Activated T-helper 1 cell treated with Interleukin-2 at 50 U/mL for 16 hours (primary cell): ENCODE data around the gene ENTPD2.
"Not testable (repeated sequence)": the region's sequence is repeated elsewhere in the genome, so short reads cannot be mapped to it uniquely, and the experiment has no call there.

Experiments
- DNase-seq: peaks from one replicate; pipeline ENCODE4 v3.0.0-alpha.2; 2020; ENCODE audit warnings: low read depth

Gene ENTPD2

DNA sequence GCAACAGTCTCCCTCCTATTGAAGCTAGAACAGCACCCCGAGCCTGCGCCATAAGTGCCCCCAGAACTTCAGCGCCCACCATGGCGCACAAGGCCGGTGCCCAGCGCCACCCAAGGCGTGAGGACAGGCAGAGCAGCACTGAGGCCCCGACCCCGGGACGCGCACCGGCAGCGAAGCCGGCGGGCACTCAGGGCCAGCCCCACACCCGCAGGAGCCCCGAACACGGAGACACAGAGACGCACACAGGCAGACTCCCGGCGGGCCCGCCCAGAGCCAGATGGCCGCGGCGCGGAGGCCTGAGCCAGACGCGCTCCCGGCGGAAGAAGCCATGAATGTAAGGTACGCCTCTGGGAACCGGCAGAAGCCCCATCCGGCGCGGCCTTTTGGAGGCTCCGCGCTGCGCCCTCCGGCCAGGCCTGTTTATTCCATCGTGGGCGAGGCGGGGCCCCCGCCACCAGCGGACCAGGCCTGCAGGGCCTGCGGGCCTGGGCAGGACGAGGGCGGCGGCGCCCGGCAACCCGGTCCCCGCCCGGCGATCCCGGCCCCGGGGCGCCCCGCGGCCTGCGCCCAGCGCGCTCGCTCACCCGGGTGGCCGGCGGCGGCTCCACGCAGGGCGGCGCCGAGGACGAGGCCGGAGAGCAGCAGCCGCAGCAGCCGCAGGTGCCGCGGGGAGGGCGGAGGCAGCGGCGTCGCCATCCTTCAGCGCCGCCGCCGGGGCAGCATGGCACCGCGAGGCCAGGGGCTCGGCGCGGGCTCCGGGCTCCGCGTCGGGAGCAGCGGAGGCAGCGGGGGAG is 8.4 kb downstream of the ENTPD2 start:
- DNase-seq = no peak

DNA sequence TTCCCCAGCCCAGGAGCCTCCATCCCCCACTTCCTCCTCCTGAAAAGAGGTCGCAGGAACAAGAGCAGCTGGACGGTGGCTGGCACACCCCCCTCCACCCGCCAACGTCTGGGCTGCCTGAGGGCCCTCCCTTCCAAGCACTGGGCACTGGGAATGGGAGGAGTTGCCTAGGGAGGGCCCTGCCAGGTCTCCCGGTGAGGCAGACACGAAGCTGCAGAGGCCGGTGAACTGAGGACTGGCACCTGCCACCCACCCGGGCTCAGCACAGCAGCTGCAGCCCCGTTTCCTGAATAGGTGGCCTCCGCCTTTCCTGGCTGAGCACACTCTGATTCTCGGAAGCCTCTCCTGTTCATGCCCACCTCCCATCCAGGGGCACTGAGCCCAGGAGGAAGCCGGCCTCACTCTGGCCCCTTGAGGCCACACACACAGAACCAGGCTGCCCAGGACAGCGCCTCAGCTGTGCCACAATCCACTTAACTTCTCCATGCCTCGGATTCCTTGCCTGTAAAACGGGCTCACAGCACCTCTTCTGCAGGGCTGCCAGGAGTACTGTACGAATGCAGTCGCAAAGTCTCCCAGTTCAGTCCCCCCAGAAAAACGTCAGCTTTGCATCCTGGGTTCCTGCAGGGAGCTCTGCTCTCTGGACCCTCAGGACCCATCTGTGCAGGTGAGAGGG is 9.2 kb downstream of the ENTPD2 start:
- no peak for DNase-seq

DNA sequence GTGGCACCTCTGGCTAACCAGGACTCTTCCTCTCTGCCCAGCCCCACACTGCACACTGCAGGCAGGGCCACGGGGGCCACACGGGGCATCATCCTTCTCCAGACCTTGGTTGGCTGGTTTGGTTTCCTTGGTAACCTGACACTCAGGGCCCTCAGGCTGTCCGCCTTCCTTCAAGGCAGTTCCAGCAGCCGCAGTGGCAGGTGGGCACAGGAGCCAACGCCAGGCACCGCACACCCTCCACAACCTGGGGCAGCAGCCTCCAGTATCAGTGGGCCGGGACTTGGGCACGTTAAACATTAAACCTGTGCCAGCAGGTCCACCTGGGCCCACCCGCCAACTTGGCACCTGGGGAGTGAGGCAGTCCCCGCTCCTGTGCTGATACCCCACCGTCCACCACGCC is 9.8 kb downstream of the ENTPD2 start:
- DNase-seq = no peak

DNA sequence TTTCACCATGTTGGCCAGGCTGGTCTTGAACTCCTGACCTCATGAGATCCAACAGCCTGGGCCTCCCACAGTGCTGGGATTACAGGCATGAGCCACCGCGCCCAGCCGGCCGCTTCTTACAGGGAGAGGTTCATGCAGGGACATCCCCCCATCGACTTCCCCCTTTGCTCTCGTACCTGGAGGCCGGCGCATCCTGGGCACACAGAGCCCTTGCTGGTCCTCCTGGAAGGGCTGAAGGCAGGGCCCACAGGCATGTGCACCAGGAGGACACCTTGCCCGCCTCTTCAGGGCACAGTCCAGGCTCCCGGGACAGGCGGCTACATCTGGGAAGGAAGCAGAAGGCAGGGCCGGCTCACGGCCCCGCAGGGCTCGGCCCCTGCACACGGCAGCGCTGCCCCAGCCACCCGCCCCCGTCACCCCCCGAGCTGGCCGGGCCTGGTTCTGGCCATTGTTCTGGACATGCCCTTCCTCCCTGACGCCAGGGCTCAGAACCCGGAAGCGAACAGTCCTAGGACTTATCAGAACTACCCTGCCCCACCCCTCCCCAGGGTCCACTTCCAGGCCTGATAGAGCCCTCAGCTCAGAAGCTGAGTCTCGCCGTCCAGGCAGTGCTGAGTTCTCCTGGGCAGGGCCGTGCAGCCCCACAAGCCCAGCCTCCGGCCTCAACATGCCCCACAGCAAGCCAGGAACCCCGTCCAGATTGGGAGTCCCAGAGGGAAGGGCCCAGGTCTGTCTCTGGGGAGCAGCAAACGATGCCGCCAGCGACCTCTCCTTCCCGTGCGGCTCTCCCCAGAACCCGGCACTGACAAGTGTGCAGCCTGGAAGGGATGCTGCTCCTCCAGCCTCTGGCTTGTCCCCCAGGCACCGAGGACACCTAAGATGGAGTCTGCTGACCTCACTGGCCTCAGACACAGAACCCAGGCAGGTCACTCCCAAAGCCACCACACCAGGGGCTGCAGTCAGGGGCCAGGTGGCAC is 10.8 kb downstream of the ENTPD2 start:
- no peak for DNase-seq

DNA sequence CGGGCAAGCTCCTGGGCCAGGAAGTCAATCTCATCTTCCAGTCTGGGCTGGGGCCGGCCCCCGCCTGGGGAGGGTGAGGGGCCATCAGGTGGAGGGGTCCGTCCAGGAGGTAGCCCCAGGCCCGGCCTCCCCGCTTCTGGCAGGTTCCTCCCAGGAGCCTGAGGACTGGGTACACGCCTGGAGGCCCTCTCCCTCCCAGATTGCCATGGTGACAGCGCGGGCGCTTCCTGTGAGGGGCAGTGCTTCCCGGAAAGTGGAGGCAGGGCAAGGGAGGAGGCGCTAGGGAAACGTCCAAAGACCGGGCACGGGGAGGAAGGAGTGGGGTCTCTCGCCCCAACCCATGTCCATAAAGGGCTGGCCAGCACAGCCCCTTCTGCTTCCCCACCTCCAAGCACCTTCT is 12.7 kb downstream of the ENTPD2 start:
- no peak for DNase-seq

DNA sequence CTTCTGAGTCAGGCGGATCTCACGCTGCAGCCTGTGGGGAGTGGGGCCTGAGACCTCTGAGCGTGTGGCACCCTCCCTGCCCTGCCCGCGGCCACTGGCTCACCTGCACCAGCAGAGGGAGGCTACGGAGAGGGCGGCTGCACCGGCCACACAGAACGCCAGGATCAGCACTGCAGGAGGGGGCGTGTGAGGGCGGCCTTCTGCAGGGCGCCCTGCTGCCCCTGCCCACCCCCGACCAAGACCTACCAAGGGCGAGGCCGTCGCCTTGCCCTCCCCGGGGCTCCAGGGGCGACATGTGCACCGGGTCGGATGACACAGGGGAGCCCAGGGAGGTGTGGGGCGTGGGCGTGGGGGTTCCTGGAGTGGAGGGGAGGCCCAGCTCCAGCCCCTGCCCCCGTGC is 13.3 kb downstream of the ENTPD2 start:
- DNase-seq = no peak

DNA sequence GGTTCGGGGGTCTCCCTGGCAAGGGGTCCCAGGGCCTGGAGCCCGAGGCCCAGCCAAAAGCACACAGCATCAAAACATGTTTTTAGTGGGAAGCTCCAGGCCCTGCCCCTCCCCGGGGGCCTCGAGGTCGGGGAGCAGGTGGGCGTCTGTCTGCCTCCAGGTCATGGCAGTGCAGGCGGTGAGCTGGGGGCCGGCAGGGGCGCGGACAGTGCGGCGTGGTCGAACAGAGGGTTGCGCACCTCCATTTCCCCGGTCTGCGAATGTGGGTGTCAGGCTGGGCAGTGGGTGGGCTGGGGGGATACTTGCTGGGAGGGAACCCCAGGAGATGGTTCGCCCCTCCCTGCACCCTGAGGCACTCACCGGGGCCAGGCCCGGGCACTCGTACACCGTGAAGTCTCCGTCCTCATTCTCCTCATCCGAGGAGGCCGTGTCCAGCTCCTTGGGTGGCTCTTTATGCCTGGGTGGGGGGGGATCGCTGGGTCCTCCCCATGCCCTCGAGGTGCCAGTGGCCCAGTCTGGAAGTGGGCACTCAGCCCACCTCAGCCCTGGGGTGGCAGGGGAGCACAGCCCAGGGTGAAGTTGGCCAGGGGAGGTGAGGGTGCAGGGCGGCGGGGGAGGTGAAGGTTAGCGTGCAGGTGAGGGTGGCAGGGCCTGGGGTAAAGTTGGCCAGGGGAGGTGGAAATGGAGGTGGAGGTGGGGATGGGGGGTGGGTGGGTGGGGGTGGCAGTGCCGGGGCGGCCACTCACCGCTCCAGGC is 14.1 kb downstream of the ENTPD2 start:
- no peak for DNase-seq

DNA sequence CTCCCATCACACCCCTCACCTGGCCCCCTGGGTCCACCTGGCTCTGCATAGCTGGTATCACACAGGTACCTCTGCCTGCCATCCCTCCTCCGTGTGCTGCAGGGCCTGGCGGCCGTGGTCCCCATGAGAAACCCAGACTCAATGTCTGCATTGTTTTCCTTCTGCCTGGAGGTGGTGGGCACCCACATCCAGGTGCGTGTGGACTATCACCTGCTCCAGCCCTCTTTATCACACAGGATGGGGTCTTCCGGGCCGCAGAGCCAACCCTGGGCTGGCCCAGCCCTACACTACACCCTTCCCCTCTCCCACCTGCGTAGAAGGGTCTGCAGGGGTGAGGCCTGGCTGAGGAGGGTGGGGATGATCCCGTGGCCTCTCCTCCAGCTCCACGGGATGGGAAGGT is 14.9 kb downstream of the ENTPD2 start:
- DNase-seq = no peak

DNA sequence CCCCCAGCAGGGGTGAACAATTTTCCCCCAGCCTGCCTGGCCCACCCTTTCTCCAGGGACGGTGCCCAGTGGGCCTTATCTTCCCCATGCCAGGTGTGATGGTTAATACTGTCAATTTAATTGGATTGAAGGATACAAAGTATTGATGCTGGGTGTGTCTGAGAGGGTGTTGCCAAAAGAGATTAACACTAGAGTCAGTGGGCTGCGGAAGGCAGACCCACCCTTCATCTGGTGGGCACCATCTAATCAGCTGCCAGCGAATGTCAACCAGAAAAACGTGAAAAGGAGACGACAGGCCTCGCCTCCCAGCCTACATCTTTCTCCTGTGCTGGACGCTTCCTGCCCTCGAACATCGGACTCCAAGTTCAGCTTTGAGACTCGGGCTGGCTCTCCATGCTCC is 16.4 kb downstream of the ENTPD2 start:
- DNase-seq = no peak

DNA sequence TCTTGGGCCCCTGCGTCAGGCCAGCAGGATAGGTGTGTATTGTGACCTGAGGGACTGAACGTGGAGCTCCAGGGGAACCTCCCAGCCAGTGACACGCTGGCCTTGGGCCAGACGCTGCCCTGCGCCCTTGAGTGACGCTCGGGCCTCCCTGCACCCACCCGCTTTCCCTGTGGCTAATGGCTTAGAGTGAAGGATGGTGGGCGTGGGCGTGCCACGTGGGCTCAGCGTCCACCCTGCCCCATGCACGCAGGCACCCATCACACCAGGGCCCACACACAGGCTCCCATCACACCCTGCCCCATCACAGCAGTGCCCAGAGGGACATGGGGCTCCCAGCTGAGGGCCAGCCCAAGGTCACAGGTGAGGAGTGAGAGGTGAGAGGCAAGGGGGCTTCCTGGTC is 16.8 kb downstream of the ENTPD2 start:
- no peak for DNase-seq

DNA sequence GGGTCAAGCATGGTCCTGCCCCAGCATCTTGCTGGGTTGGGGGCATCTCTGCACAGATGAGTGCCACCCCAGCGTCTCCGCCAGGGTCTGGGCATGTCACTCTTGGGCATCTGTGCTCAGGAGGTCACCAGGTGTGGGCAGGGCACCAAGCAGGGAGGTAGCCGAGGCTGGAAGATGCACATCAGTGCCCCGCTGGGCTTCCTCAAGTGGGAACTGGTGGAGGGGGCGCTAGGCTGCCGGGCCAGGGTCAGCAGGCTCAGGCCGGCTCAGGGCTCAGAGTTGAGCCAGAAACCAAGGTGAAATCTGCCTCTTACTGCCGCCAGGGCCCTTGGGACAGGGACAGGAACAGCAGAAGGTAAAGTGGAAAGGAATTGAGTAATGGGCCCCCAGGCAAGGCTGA is 17.9 kb downstream of the ENTPD2 start:
- no peak for DNase-seq

DNA sequence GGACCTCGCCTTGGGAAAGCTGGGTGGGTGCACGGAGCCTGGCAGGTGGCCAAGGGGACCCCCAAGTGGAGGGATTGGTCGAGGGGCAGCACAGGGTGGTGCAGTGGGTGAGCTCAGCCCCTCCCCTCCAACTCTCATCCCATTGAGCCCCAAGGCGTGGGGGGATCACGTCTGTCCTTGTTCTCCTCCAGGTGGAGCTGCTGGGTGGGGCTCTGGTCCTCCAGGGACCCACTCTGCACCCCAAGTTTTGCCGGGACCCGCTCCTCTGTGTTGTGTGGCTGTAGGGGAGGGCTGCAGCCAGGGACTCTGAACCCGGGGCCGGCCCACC is 18.4 kb downstream of the ENTPD2 start:
- no peak for DNase-seq

DNA sequence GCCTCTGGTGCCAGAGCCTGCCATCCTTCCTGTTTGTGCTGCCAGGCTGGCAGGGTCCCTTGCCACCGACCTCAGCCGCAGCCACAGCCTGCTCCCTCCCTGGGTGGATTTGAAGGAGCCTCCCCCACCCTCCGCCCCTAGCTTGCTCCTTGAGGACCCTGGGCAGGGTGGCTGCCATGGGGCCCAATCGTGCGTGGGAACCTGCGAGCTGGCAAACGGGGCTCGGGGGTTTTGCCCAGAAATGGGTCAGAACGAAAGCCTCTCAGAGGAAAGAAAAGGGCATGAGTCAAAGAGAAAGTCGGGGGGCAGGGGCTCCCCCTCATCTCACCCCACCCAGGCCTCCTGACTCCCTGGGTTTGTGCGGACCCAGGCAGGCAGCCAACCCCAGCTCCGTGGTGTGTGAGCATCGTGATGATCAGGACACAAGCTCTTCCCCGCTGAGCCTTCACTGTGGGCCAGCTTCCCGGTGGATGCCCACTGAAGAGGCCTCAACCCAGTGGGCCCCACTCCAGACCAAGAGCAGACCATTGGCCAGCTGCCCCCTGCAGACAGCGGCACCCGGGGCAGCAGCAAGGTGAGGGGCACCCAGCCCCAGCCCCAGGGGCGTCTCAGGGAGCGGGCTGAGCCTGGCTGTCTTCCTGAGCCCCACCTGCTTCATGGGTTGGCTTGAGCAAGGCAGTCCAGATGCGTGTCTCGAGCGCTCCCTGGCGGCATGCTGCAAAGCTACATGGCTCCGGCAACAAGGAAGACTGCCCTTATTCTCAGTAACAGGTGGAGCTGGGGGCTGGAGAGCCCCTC is 19.0 kb downstream of the ENTPD2 start:
- DNase-seq = peak; percentile 76

DNA sequence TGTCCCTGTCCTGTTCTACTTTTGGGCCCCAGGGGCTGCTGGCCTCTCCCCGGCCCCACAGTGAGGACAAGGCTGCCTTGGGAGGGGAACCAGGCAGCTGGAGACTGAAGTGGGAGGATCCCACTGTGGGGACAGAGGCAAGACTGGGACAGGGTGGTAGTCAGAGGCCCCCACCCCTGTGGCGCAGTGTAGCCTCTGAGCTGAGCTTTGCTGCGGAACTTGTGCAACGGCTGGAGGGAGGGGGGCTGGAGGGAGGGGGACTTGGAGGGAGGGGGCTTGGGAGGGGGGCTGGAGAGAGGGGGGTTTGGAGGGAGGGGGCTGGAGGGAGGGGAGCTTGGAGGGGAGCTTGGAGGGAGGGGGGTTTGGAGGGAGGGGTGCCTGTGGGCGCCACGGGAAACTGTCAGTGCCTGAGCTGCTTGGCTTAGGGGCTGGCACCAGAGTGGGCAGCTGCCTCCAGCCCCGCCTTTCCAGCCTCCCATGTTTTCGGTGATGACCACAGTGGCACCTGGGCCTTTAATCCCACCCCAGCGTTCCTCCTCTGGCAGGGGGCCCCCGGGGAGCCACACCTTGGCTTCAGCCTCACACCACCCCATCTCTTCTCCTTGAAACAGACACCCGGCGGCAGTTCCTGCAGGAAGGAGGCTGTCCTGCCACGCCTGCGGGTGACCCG is 19.7 kb downstream of the ENTPD2 start:
- no peak for DNase-seq

DNA sequence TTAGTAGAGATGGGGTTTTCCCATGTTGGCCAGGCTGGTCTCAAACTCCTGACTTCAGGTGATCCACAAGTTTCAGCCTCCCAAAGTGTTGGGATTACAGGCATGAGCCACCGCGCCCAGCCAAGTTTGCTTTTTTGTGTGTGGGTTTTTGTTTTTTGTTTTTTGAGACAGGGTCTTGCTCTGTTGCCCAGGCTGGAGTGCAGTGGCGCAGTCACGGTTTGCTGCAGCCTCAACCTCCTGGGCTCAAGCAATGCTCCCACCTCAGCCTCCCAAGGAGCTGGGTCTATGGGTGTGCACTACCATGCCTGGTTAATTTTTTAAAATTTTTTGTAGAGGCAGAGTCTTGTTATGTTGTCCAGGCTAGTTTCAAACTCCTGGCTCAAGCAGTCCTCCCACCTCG is 20.4 kb downstream of the ENTPD2 start:
- DNase-seq = not testable (repeated sequence)

DNA sequence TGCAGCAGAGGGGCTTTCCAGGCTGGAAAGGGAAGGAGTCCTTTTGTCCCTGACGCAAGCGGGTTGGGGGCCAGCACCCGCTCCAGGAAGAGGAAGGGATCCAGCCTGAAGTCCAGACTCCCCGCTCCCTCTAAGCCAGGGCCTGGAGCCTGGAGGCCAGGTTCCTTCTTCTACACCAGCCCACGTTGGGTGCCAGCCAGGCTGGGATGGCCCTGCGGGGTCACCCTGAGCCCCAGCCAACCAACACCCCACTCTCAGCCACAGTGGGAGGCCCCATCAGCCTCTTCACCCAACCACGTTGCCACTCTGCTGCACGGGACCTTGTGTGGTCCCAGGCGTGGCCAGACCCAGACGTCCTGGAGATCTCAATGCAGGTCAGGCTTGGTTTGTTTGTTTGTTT is 21.0 kb downstream of the ENTPD2 start:
- DNase-seq = no peak

DNA sequence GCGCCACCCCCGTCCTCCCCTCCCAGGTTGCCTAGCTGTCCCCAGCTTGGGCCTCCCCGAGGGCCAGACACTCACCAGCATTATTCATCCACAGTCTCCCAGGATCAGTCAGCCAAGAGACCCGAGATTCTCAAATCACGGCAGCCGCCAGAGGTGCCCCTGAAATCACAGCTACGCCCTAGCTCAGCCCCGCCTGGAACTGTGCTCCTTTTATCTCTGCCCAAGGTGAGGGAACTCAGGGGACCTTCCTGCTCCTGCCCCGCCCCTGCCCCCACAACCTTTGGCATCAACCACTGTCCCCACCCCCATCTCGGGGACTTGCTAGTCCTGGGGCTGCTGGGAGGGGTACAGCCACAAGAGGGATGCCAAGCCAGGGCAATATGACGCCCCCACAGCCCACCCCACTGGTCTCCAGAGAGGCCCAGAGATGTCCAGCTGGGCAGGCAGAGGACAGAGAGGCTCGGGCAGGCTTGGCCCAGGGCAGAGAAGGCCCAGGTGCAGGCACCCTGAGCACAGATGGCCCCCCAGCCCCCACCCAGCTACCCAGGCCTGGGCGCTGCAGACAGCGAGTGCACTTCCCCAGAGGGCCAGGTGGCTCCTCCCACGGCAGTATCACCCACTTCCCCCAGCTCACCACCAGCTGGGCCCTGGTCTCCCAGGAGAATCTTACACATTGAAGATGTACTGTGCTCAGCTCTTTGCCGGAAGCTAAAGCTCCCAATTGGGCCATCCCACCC is 21.8 kb downstream of the ENTPD2 start, which contains the start of gene FUT7:
Gene FUT7, minus strand, starts transcription at position 185 of the 737 bp plus-strand sequence. Its CDS starts 97 bp downstream, at position 88.
- no peak for DNase-seq

DNA sequence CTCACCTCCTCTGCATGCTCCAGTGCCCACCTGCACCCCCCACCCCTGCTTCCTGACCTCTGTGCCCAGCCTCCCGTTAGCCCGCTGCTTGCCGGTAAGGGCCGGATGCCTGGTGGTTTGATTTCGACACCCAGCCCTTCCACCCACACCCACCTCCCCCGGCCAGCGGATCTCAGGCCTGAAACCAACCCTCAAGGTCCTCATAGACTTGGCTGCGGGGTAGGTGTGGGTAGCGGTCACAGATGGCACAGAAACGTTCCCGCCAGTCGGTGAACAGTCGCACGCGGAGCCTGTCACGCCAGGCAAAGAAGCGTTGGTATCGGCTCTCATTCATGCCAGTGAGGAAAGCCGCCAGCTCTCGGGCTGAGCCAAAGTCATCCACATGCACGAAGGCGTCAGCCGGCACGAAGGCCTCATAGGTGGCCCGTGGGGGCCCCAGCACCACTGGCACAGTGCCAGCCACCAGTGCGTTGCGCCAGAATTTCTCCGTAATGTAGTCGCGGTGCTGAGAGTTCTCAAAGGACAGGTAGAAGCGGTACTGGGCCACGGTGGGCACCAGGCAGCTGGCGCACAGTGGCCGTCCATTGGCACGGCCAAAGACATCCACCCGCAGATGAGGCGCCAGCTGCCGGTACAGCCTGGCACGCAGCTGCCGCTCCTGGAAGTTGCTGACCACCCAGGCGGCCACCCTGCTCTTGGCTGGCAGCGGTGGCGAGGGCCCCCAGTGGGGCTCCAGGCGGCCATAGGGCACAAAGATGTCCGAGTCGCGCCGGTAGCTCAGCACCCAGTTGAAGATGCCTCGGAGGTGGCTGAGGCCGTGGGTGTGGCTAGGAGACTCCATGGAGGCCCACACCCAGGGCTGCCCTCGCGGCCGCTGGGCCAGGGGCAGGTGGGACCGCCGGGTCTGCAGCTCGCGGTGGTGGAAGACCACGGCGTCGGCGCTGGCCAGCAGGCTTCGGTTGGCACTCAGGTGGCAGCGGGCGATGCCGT is 23.0 kb downstream of the ENTPD2 start:
- peak; percentile 22 for DNase-seq

DNA sequence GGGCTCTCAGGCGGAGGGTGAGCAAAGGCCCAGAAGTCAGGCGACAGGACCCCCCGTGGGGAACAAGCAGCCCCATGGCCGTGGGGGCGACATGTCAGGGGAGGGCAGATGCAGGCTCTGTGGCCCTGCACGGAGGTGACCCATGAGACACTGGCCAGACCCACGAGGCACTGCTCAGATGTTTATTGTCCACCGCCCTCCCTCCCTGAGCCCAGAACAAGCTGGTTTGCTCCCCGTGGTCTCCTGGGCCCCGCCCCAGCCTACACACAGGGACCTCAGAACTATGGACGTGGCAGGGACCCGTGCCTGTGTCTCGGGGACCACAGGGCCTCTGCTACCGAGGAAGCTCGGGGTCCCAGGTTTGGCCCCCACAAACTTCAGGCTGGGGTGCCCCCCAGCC is 23.9 kb downstream of the ENTPD2 start:
- no peak for DNase-seq
